ENCODE data around the gene SATB2.

Gene SATB2

DNA sequence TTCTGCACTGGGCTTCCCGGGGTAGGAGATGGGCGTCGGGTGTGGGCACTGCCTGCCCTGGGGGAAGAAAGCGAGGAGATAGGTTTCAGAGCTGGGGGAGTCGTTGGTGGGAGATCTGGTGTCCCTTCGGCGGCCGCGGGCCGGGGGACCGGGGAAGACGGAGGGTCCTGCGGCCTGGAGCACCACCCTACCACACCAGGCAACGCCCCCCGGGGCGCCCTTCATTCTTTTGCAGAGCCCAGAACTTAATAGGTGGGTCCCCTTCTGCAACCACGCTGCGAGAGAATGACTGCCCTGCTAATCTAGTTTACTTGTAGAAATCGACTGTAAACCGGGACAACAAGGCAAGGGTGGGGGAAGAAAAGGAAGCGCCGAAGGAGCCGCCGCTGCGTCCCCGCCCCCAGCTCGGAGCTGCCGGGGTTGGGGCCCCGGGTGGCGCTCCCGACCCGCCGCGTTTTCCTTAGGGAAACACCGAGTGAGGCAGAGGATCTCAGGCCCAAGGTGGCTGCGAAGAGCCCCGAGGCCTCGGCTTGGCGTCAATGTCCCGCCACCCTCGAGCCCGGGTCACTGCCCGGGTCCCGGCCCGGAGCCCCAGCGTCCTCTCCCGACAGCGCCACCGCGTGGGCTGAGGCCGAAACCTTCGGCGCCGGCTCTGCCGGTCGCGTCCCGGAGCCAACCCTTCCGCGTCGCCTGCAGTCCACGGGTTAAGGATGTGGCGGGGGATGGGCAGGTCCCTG is 5.4 kb upstream of the SATB2 start:
- Histone ChIP-seq H3K9me3 (ENCODE audit: low read length) (peaks cover 5% of the 10 kb centered on the region), H2AFZ (ENCODE audit: low read depth, low read length) (peak overlapping the region; percentile 41), H3K36me3 (ENCODE audit: insufficient read depth, low read length) (no peaks in the 10 kb centered on the region), H3K4me1 (ENCODE audit: insufficient read depth, low read length) (peaks cover 7% of the 10 kb centered on the region), H3K4me3 (ENCODE audit: low read length) (peak overlapping the region; percentile 27), H3K27me3 (ENCODE audit: insufficient read depth, low read length) (peaks cover 43% of the 10 kb centered on the region)

DNA sequence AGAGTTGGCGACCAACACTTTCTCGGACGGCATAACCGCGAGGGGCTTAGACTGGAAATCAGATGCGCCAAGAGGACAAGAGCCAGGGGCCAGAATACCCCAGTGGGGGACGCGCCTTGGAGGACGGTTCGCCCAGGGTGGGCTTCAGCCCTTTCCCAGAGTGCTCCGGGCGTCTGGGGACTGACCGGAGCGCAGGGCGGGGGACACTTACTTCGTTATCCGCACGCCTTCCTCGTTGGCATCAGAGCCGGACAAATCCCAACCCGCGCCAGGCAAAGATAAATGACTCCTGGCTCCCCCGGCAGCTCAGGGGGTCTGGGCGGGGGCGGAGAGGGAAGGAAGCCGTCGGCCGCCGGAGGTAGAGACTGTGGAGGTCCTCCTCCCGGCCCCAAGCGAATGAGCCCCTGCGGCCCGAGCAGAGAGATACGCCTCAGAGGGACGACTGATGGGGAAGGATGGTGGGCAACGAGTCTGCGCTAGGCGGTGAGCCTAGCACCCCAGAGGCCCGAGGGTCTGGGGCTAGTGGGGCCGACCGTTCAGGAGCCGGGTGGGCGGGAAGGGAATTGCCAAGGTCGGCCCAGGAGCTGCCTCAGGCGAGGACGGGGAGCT is 4.7 kb upstream of the SATB2 start:
- Histone ChIP-seq H2AFZ (ENCODE audit: low read depth, low read length) (no peak overlapping the region), H3K4me1 (ENCODE audit: insufficient read depth, low read length) (peaks cover 7% of the 10 kb centered on the region), H3K36me3 (ENCODE audit: insufficient read depth, low read length) (no peaks in the 10 kb centered on the region), H3K9me3 (ENCODE audit: low read length) (peaks cover 5% of the 10 kb centered on the region), H3K4me3 (ENCODE audit: low read length) (no peak overlapping the region), H3K27me3 (ENCODE audit: insufficient read depth, low read length) (peaks cover 36% of the 10 kb centered on the region)

GRCh38 chr2:199461711-199462346 is 4.1 kb upstream of the SATB2 start:
- Histone ChIP-seq H3K36me3 (ENCODE audit: insufficient read depth, low read length) (no peaks in the 10 kb centered on the region), H3K4me3 (ENCODE audit: low read length) (no peak overlapping the region)

DNA sequence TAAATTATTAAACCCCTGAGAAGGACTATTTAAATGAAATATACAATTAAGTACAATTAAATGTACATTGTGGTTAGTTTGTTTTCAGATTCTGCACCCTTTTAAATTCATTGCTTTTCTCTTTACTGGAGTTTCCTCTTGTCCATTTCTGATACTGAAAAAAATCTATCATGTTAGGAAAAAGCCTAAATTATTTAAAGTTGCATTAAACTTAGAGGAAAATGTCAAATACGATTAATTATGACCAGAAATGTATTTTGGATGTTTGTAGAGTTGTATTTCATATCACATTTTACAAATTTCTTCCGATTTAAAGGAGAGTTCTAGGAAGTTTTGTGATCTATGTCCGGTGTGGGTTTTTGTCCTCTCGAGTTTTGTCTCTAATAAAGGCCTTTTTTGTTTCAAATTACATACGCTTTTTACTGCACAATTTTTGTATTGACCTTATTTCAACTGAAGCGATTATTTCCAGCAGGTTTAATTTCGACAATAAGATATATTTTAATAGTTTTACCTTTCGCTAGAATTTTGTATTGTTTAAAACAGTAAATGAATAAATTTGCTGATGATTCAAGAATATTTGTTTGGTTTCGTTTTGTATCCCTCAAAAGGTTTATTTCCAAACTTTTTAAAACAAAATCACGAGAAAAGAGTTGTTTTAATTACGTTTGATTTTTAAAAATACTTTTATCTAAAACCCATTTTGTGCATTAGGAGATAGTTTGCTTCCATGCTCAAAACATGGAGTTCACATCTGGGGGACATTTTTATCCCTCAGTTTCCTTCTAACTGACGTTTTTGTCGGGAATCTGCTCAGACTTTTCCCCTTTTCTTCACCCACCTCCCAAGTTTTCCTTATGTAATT is 3.3 kb upstream of the SATB2 start:
- Histone ChIP-seq H3K4me1 (ENCODE audit: insufficient read depth, low read length) (peaks cover 20% of the 10 kb centered on the region), H3K9me3 (ENCODE audit: low read length) (peaks cover 5% of the 10 kb centered on the region), H3K27me3 (ENCODE audit: insufficient read depth, low read length) (peaks cover 24% of the 10 kb centered on the region), H3K36me3 (ENCODE audit: insufficient read depth, low read length) (no peaks in the 10 kb centered on the region), H2AFZ (ENCODE audit: low read depth, low read length) (no peak overlapping the region), H3K4me3 (ENCODE audit: low read length) (no peak overlapping the region)

More at GRCh38 chr2:199461711-199462346, 4.1 kb upstream of the SATB2 start:
- peaks cover 32% of the 10 kb centered on the region for H3K27me3 ChIP-seq (ENCODE audit: insufficient read depth, low read length)
- no peak overlapping the region for H2AFZ ChIP-seq (ENCODE audit: low read depth, low read length)
- H3K9me3 ChIP-seq (ENCODE audit: low read length) = peaks cover 5% of the 10 kb centered on the region
- peaks cover 12% of the 10 kb centered on the region for H3K4me1 ChIP-seq (ENCODE audit: insufficient read depth, low read length)

DNA sequence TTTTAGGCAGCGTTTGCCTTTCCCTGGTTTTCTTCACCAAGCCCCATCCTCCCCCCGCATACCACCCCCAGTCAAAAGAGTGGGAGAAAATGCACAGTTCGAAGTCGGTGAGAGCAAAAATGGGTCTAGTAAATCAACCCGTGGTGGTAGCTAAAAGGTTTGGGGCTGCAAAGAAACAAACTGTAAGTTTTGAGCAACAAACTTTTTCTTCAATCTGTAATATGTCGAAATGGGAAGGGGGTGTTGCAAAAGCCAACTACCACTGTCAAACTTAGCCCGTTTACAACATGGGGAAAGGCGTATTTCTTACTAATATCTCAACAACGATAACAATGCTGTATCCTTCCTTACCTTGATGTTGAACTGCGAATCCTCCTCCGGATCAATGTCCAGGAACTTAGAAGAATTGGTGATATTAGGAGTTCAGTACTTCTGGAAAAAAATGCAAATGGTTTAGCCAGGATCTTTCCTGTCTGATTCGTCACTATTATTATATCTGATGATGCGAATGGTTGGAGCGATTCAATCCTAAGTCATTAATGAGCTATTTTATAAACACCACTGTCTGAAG is 2.4 kb upstream of the SATB2 start:
- Histone ChIP-seq H3K36me3 (ENCODE audit: insufficient read depth, low read length) (no peaks in the 10 kb centered on the region), H3K4me1 (ENCODE audit: insufficient read depth, low read length) (peaks cover 27% of the 10 kb centered on the region), H3K9me3 (ENCODE audit: low read length) (peaks cover 5% of the 10 kb centered on the region), H2AFZ (ENCODE audit: low read depth, low read length) (peak overlapping the region; percentile 88), H3K4me3 (ENCODE audit: low read length) (peak overlapping the region; percentile 90), H3K27me3 (ENCODE audit: insufficient read depth, low read length) (peaks cover 15% of the 10 kb centered on the region)

- peak overlapping the region; percentile 90 for H3K4me3 ChIP-seq (ENCODE audit: low read length)
- peaks cover 29% of the 10 kb centered on the region for H3K4me1 ChIP-seq (ENCODE audit: insufficient read depth, low read length)
- peaks cover 8% of the 10 kb centered on the region for H3K27me3 ChIP-seq (ENCODE audit: insufficient read depth, low read length)
- H3K36me3 ChIP-seq (ENCODE audit: insufficient read depth, low read length) = no peaks in the 10 kb centered on the region
- H2AFZ ChIP-seq (ENCODE audit: low read depth, low read length) = peak overlapping the region; percentile 88
- H3K9me3 ChIP-seq (ENCODE audit: low read length) = peaks cover 5% of the 10 kb centered on the region
These were observed 1.8 kb upstream of the SATB2 start for GRCh38 chr2:199459286-199460100.

DNA sequence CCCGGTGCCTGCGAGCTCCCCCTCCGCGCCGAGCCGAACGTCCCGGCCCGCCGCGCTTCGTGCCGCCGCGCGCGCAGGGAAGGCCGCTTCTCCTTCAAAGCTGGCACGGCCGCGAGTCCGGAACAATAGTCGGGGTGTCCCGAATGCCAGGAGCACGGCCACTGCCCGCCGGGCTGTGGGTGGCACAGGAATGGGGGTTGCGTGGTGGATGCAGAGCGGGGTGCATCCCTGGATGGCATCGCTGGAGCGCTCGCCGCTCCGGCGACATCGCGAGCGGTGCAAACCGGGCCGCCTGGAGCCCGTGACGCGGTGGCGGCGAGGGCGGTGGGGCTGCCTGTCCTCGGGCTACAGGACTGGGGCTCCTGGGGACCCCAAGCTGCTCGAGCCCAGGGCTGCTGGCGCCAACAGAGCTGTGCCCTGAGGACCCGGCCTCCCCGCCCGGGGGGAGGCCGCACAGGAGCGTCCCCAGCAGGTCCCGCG is 1.1 kb upstream of the SATB2 start:
- H3K9me3 ChIP-seq (ENCODE audit: low read length) = peaks cover 5% of the 10 kb centered on the region
- H3K27me3 ChIP-seq (ENCODE audit: insufficient read depth, low read length) = peaks cover 4% of the 10 kb centered on the region
- no peaks in the 10 kb centered on the region for H3K36me3 ChIP-seq (ENCODE audit: insufficient read depth, low read length)
- H3K4me3 ChIP-seq (ENCODE audit: low read length) = peak overlapping the region; percentile 90
- peaks cover 29% of the 10 kb centered on the region for H3K4me1 ChIP-seq (ENCODE audit: insufficient read depth, low read length)
- H2AFZ ChIP-seq (ENCODE audit: low read depth, low read length) = peak overlapping the region; percentile 88

DNA sequence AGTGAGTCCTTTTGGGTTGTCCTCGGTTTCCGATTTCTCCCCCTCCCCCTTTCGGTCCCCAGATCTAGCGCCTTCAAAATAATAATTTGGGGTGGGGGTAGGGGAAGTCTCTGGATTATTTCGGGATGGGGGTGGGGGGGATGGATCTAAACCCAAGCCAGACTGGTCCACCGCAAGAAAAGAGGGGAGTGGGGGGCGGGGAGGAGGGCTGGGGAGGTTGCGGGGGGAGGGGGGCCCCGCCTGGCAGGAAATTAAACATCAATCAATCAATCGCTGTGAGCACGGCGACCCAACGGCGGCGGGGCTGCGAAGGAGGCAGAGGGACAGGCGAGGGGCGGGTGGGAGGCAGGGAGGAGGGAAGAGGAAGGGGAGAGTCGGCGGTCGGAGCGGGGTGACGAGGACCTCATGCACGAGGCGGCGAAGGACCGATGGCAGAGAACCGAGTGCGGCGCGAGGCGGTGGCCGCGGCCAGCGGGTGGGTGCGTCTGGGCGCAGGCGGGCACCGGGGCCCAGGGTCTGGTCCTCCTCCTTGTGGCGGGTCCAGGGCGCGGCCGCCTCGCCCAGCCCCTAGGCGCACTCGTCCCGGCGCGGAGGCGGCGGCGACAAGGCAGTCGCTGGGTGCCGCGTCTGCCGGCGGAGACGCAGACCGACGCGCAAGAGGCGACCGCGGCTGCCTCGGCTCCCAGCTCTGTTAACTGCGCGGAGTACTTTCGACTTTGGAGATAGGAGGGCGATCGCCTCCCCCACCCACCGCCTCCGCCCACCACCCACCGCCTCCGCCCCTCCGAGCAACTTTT is 468 bp upstream of the SATB2 start:
- Histone ChIP-seq H3K36me3 (ENCODE audit: insufficient read depth, low read length) (no peaks in the 10 kb centered on the region), H3K4me1 (ENCODE audit: insufficient read depth, low read length) (peaks cover 29% of the 10 kb centered on the region), H3K27me3 (ENCODE audit: insufficient read depth, low read length) (no peaks in the 10 kb centered on the region), H3K4me3 (ENCODE audit: low read length) (peak overlapping the region; percentile 90), H3K9me3 (ENCODE audit: low read length) (peaks cover 5% of the 10 kb centered on the region), H2AFZ (ENCODE audit: low read depth, low read length) (peak overlapping the region; percentile 88)

DNA sequence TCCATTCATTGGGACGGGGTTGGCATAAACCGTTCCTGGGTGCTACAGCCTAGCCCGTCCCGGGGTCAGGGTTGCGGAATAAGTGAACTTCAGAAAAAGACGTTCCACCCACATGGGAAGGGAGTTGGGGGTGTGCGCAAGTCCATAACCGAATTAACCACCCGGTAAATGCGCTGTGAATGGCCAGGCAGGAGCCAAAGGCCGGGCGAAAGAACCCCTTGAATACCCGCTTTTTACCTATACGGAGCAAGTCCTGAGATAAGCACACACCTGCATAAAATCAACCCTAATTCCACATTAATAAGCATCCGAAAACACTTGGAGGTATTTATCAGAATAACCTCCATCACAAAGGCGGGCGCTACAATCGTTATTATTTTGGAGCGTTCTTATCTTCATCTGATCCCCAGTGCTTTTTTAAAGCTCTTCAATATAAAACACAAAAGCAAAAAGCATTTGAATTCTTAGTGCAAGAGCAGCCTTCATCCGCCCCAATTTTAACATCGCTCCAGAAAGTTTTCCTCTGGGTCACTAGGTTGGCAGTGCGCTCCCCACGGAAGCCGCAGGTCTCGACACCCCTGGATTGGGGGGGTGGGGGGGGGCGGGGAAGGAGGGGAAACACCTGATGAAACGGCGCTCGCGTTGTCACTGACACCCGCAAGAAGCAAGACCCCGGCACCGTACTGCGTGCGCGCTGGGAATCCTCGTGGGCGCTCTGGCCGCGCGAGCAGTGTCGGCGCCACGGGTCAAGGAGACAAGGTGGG is 1.2 kb downstream of the SATB2 start:
- Histone ChIP-seq H3K27me3 (ENCODE audit: insufficient read depth, low read length) (no peaks in the 10 kb centered on the region), H3K36me3 (ENCODE audit: insufficient read depth, low read length) (no peaks in the 10 kb centered on the region), H3K4me1 (ENCODE audit: insufficient read depth, low read length) (peaks cover 32% of the 10 kb centered on the region), H2AFZ (ENCODE audit: low read depth, low read length) (peak overlapping the region; percentile 82), H3K4me3 (ENCODE audit: low read length) (peak overlapping the region; percentile 90), H3K9me3 (ENCODE audit: low read length) (no peaks in the 10 kb centered on the region)

DNA sequence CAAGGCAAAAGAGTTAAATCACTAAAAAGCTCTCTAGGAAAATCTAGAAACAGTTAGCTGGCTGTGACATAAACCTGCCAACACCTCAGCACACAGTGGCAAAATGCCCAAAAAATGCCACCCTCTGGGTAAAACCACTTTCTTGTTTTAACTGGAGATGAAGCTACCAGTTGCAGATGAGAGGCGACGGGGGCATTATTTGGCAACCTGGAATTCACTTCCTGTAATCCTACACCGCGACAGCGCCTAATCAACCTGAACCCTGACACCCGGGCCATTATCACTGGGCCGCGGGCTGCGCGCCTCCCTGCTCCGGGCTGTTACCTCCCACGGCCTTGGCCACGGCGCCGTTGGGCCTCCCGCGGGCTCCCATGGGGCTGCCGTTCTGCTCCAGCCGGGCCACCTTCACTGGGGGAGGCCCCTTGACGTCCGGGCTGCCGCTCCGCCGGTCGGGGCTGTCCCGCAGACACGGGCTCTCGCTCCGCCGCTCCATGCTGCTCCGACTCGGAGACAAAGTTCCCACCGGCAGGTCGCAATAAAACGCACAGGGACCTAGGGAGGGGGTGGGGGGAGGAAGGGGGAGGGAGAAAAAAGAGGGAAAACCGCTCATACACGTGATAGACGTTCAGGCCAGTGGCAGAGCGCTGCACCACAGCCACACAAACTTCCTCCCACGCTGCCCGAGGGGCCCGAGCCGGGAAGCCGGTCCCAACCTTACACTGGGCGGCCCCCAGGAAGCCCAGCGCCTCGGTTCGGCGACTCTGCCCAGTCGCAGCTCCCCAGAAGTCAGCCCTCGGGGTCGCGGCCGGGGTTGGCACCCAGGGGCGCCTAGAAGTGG is 2.0 kb downstream of the SATB2 start:
- H3K36me3 ChIP-seq (ENCODE audit: insufficient read depth, low read length) = no peaks in the 10 kb centered on the region
- H3K27me3 ChIP-seq (ENCODE audit: insufficient read depth, low read length) = no peaks in the 10 kb centered on the region
- H3K4me1 ChIP-seq (ENCODE audit: insufficient read depth, low read length) = peaks cover 32% of the 10 kb centered on the region
- no peaks in the 10 kb centered on the region for H3K9me3 ChIP-seq (ENCODE audit: low read length)
- H3K4me3 ChIP-seq (ENCODE audit: low read length) = peak overlapping the region; percentile 90
- H2AFZ ChIP-seq (ENCODE audit: low read depth, low read length) = peak overlapping the region; percentile 57

All from neuron (in vitro differentiated cells).